SJSA1 (cell line): Measurements from ENCODE around the gene FARP1. TPM values are rescaled to one million over a fixed set of nuclear protein-coding genes. Genes with fewer than 3 reads are reported as not detected.

ENCODE experiments used
- DNase-seq, 2 experiments: peaks; one replicate each; pipeline ENCODE4 v3.0.0-alpha.2; 2015 to 2020; ENCODE audit warnings: low spot score in 2 of 2, low read depth in 1 of 2
- H3K27ac ChIP-seq: fragments of 250-450 bp; sonication (Bioruptor Pico); 2 replicates; pipeline ENCODE4 v1.5.1; 2020; ENCODE audit warnings: mild to moderate bottlenecking, moderate library complexity
- H3K27me3 ChIP-seq: fragments of 250-450 bp; sonication (Bioruptor Pico); replicated peaks from 2 replicates; pipeline ENCODE4 v1.5.1; 2020; ENCODE audit warnings: mild to moderate bottlenecking, moderate library complexity
- H3K36me3 ChIP-seq: fragments of 250-450 bp; sonication (Bioruptor Pico); 2 replicates; pipeline ENCODE4 v1.5.1; 2020; ENCODE audit warnings: mild to moderate bottlenecking
- H3K4me1 ChIP-seq: fragments of 250-450 bp; sonication (Bioruptor Pico); replicated peaks from 2 replicates; pipeline ENCODE4 v1.6.1; 2021; ENCODE audit warnings: mild to moderate bottlenecking
- H3K4me3 ChIP-seq: fragments of 250-450 bp; sonication (Bioruptor Pico); 2 replicates; pipeline ENCODE4 v1.5.1; 2020; ENCODE audit warnings: mild to moderate bottlenecking
- H3K9me3 ChIP-seq: fragments of 250-450 bp; sonication (Bioruptor Pico); replicated peaks from 2 replicates; pipeline ENCODE4 v1.5.1; 2020; ENCODE audit warnings: mild to moderate bottlenecking
- total RNA-seq: library from RNA; depleted of rRNA; stranded (reverse); fragments of >200 nt; shearing (Covaris generic); gene quantifications from 2 replicates; pipeline ENCODE4 v1.2.3, GENCODE V29; 2014

FARP1 gene
- total RNA-seq, 1 experiment from 2014 or later: 31.3 TPM

DNA sequence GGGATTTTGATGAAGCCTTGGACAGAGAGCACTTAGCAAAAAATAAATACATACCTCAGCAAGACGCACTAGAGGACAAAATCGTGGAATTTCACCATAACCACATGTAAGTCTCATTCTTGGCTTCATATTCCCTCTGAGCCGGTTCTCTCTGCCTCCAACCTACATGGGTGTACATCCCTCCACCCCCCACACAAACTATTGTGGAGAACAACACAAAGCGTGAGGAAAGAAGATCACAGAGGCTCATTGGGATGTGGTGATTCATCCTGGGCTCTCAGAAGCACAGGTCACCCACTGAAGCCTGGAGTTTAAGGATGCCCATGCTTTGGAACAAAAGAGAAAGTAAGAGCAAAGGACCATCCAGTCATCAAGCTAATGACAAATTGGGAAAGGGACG, 241.8 kb downstream of the FARP1 start:
- Histone ChIP-seq H3K27ac (0 out of 2 replicates have a peak overlapping the region, but pooled peaks have one; percentile 6), H3K9me3 (no peaks in the 10 kb centered on the region), H3K36me3 (peaks cover 33% of the 10 kb centered on the region), H3K27me3 (no peaks in the 10 kb centered on the region; the same call in 1 of the 2 replicates), H3K4me3 (no peak overlapping the region), H3K4me1 (peaks cover 12% of the 10 kb centered on the region)
- DNase-seq: peak; percentile 71 to 81

DNA sequence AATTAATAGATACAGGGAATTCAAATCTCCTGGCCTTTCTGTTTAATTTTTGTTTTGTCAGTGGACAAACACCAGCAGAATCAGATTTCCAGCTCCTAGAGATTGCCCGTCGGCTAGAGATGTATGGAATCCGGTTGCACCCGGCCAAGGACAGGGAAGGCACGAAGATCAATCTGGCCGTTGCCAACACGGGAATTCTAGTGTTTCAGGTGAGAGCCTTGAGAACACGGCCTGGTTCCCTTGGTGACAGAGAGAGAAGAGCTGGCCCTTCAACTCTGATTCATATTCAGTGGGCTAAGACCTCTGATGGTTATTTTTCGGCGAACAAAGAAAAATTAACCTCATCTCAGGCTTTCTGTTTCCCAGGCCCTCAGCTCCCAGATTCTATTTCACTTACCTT, 242.7 kb downstream of the FARP1 start:
- no peak overlapping the region for H3K27ac ChIP-seq
- no peaks in the 10 kb centered on the region for H3K9me3 ChIP-seq
- no peak overlapping the region for H3K4me3 ChIP-seq
- no peaks in the 10 kb centered on the region; the same call in 1 of the 2 replicates for H3K27me3 ChIP-seq
- H3K36me3 ChIP-seq: peaks cover 42% of the 10 kb centered on the region
- H3K4me1 ChIP-seq: peaks cover 12% of the 10 kb centered on the region
- no peak for DNase-seq

DNA sequence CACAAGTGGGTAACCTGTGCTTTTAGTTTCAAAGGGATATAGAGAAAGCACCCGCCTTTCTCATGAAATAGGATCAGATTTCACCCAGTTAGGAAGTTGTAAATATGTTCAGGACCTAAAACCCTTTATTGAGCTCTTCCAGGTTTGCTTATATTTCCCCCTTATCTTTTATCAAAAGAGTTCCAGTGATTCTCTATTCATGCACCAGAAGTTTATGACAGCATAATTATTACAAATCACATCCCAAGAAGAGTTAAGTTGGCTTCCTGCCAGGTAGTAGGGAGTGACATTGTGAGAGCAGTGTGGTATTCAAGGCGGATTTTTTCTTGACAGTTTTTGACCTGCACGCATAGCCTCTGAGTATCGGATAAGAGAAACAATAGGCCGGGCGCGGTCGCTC, 243.7 kb downstream of the FARP1 start:
- no peaks in the 10 kb centered on the region; the same call in 1 of the 2 replicates for H3K27me3 ChIP-seq
- peaks cover 47% of the 10 kb centered on the region for H3K36me3 ChIP-seq
- no peak overlapping the region for H3K4me3 ChIP-seq
- H3K27ac ChIP-seq: no peak overlapping the region
- H3K9me3 ChIP-seq: no peaks in the 10 kb centered on the region
- peaks cover 12% of the 10 kb centered on the region for H3K4me1 ChIP-seq
- DNase-seq: no peak

DNA sequence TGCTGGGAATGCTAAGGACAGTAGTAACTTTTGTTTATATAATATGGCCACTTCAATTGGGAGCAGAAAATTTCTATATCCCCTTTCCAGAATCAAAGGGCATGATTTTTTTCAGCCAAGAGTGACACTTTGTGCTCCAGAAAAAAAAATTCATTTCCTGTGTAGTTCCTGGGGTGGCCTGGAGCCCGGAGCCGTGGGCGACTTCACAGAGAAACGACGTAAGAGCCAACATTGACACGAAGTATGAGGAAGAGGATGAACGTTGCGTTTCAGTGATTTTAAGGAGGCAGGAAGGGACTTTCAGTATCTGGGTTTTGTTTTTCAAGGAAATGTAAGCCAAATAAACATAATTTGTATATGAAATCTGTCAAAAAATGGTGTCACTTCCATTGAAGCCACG, 246.4 kb downstream of the FARP1 start:
- Histone ChIP-seq H3K9me3 (no peaks in the 10 kb centered on the region), H3K27me3 (peaks cover 3% of the 10 kb centered on the region), H3K27ac (no peak overlapping the region), H3K4me3 (no peak overlapping the region), H3K36me3 (peaks cover 56% of the 10 kb centered on the region), H3K4me1 (peaks cover 10% of the 10 kb centered on the region)
- no peak for DNase-seq

DNA sequence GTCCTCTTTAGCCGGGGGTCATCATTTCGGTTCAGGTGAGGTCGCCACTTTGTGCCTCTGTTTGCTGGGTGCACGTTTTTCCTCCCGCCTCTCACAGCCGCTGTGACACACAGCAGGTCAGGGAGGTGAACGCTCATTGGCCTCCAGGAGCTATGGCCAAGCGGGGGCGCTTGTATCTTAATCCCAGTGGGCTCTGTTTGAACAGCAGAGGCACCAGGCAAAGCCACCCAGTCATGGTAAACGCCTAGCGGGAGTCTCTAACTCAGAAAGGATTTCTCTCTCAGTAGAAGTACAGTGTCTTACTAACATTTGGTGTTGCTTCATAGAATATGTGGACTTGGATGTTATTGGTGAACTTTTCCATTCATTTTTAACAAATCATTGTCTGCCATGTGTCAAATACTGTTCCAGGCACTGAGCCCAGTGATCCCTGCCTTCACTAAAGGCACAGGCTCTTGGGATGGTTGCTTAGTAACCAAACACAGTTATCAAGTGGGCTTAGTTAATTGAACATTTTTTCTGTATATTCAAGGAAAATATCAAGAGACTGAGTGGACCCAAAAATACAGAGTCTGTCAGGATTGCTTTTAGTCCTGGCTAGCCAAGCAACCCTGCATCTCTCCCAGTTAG, 247.3 kb downstream of the FARP1 start:
- Histone ChIP-seq H3K9me3 (no peaks in the 10 kb centered on the region), H3K27me3 (peaks cover 3% of the 10 kb centered on the region), H3K36me3 (peaks cover 61% of the 10 kb centered on the region), H3K27ac (no peak overlapping the region), H3K4me3 (no peak overlapping the region), H3K4me1 (peaks cover 1% of the 10 kb centered on the region; the same call in 1 of the 2 replicates)
- DNase-seq: no peak

DNA sequence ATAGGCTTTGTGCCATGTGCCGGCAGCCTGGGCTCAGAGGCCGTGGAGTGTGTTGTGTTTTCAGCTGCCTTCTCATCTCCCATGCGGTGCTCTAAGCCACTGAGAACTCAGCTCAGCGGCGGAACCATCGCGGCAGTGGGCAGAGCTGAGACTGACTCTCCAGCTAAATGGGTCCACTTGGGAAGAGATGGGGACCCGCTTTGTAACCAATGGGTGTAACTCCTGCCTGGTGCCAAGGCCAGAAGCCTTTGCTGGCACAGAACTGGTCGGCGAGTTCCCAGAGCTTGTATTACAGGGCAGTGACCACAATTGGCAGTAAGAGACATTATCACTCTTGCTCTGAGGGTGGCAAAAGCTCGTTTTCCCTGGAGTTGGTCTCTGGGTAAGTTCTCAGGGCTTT, 251.0 kb downstream of the FARP1 start:
- Histone ChIP-seq H3K9me3 (no peaks in the 10 kb centered on the region), H3K4me3 (no peak overlapping the region), H3K27ac (no peak overlapping the region), H3K27me3 (peaks cover 3% of the 10 kb centered on the region), H3K4me1 (no peaks in the 10 kb centered on the region), H3K36me3 (peaks cover 40% of the 10 kb centered on the region)
- no peak for DNase-seq

DNA sequence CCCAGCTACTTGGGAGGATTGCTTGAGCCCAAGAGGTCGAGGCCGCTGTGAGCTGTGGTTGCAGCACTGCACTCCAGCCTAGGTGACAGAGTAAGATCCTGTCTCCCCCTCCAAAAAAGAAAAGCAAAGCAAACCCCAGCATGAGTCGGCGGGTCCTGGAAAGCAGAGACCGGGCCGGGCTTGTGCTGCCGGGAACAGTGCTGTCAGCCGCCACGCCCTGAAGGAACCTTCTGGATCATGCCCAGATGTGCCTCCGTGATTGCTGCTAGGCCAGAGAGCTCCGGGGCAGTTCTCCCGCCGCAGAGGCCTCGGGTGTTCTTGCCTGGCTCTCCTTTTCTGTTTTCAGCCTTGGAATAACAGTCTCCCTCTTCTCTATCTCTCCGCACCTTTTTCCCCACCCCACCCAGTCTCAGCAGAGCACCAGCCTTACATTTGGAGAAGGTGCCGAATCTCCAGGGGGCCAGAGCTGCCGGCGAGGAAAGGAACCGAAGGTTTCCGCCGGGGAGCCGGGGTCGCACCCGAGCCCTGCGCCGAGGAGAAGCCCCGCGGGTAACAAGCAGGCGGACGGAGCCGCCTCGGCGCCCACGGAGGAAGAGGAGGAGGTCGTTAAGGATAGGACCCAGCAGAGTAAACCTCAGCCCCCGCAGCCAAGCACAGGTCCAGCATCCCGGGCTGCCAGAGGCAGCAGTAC, 252.1 kb downstream of the FARP1 start:
- DNase-seq: no peak
- H3K36me3 ChIP-seq: peaks cover 35% of the 10 kb centered on the region

DNA sequence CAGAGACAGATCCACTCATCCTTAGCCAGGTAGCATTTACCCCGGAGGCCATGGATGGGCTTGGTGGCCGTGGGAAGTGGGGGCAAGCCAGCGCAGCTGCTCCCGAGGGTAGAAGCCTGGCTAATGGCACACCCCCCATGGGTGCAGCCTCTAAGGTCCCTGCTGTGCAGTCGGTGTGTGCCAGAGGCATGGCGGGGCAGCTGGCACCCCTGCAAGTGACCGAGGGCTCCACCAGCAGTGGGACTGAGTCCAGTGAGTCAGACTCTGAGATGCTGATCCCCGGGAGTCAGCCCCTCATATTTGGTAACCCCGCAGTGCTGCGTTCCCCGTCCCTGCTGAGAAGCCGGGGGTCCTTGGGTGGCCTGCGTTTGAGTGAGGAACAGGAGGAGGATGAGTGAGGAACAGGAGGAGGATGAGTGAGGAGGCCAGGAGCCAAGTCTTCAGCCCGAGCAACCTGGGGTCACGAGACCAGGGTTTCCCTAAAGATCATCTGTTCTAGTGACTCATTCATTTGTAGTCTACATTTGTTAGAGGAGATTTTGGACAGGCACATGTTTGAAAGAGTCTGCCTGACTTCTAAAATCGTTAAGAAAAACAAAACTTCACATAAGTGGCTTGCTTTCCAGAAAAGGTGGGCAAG, 253.3 kb downstream of the FARP1 start:
- no peaks in the 10 kb centered on the region for H3K4me1 ChIP-seq
- H3K4me3 ChIP-seq: no peak overlapping the region
- DNase-seq: no peak
- H3K36me3 ChIP-seq: peaks cover 23% of the 10 kb centered on the region
- H3K9me3 ChIP-seq: no peaks in the 10 kb centered on the region
- H3K27ac ChIP-seq: no peak overlapping the region
- H3K27me3 ChIP-seq: peaks cover 8% of the 10 kb centered on the region

More for the DNA sequence above, 252.1 kb downstream of the FARP1 start:
- H3K9me3 ChIP-seq: no peaks in the 10 kb centered on the region
- H3K27ac ChIP-seq: no peak overlapping the region
- peaks cover 3% of the 10 kb centered on the region for H3K27me3 ChIP-seq
- H3K4me1 ChIP-seq: no peaks in the 10 kb centered on the region
- no peak overlapping the region for H3K4me3 ChIP-seq

DNA sequence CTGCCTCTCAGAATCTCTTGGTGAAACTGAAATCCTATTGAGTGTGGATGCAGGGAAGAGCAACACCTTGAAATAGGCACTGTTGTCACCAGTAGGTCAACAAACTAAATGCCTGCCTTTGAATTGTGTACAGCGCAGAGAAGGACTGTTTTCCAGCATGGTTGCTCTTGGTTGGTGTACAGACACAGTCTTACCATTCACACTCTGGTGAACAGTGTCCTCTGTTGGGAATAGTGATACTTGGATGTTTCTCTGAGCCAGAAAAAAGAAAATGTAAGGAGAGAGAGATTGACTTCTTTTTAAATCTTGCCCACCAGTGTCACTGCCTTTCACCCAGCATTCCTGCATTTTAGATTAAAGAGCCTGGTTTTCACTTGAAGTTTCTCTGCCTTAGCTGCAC, 254.3 kb downstream of the FARP1 start:
- Histone ChIP-seq H3K4me3 (no peak overlapping the region), H3K27me3 (peaks cover 8% of the 10 kb centered on the region), H3K36me3 (peaks cover 23% of the 10 kb centered on the region), H3K27ac (no peak overlapping the region), H3K4me1 (no peaks in the 10 kb centered on the region), H3K9me3 (no peaks in the 10 kb centered on the region)
- DNase-seq: peak in 1 of 2 experiments; percentile 18

DNA sequence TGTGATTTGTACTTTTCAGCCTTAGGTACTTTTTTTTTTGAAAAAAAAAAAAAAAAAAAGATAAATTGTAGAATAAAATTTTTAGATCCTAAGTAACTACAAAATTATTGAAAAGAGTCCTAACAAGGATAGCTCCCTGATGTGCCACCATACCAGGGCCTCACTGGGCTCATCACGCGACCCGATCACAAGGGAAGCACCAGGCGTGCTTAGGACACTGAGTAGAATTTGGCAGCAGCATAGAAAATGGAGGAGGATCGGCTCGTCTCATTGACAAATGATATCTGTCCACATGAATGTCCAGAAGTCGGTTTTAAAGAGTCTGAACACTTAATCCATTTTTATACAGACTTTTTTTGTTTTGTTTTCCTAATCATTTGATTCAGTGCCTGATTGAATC, 255.0 kb downstream of the FARP1 start:
- Histone ChIP-seq H3K9me3 (no peaks in the 10 kb centered on the region), H3K27me3 (peaks cover 7% of the 10 kb centered on the region), H3K4me1 (no peaks in the 10 kb centered on the region), H3K4me3 (no peak overlapping the region), H3K27ac (no peak overlapping the region), H3K36me3 (peaks cover 23% of the 10 kb centered on the region)
- no peak for DNase-seq

DNA sequence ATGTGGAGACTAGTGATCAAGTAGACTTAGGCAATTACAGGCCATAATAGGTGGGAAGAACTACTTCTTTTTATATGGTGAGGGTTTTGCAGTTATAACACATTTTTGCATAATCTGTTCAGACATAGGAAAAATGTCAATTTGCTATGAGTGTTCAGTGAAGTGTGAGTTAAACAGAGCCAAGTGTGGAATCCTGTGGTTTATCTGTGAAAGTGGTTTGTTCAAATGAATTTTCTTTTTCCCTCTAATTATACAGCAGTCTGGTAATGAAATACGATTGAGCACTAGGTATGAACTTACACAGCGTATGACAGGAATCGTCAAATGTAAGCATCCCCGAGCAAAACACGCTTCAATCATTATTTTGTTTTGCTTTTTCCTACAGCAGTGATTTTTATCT, 255.7 kb downstream of the FARP1 start:
- Histone ChIP-seq H3K27me3 (peaks cover 5% of the 10 kb centered on the region; the same call in 1 of the 2 replicates), H3K27ac (no peak overlapping the region), H3K36me3 (peaks cover 20% of the 10 kb centered on the region), H3K4me3 (no peak overlapping the region), H3K9me3 (no peaks in the 10 kb centered on the region), H3K4me1 (no peaks in the 10 kb centered on the region)
- DNase-seq: no peak

DNA sequence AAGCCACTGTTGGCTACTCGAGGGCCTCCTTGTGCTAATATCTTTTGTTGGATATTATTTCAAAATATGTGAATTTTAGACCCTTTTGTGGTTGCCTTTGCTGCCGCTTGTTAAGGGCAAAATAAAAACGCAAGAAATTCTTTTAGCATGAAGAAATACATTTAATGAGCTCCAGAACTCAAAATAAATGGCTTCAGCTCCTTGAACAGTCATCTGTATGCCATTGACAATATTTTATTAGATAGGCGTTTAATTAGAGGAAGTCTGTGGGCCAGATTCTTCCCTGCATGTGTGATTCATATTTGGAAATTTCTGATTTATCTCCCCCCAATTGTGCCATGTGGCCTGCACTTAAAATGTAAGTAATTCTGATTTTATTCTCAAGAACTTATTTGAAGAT, 256.9 kb downstream of the FARP1 start:
- Histone ChIP-seq H3K9me3 (no peaks in the 10 kb centered on the region), H3K36me3 (peaks cover 13% of the 10 kb centered on the region), H3K27ac (no peak overlapping the region), H3K27me3 (peaks cover 5% of the 10 kb centered on the region; the same call in 1 of the 2 replicates), H3K4me3 (no peak overlapping the region), H3K4me1 (no peaks in the 10 kb centered on the region)
- no peak for DNase-seq

DNA sequence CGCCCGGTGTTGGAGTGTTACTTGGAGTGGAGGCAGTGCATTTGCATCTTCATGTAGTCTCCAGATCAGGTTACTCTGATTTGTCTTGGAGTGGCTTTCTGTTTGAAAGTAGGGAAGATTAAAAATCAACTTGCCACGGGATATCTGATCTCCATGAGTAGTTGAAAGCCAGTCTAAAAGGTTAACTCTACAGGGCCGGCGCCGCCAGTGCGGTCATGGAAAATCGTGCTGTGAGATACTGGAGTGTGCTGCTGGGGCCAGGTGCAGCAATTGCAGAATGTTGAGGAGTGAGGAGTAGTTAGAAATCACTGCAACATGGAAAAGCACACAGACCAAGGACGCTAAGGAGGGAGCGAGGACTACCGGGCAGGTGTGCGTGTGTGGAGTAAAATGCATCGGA, 259.0 kb downstream of the FARP1 start:
- H3K27me3 ChIP-seq: peaks cover 8% of the 10 kb centered on the region; the same call in 1 of the 2 replicates
- H3K4me1 ChIP-seq: no peaks in the 10 kb centered on the region
- H3K36me3 ChIP-seq: peaks cover 2% of the 10 kb centered on the region; the same call in 1 of the 2 replicates
- no peak overlapping the region for H3K27ac ChIP-seq
- no peak overlapping the region for H3K4me3 ChIP-seq
- DNase-seq: no peak
- H3K9me3 ChIP-seq: no peaks in the 10 kb centered on the region

DNA sequence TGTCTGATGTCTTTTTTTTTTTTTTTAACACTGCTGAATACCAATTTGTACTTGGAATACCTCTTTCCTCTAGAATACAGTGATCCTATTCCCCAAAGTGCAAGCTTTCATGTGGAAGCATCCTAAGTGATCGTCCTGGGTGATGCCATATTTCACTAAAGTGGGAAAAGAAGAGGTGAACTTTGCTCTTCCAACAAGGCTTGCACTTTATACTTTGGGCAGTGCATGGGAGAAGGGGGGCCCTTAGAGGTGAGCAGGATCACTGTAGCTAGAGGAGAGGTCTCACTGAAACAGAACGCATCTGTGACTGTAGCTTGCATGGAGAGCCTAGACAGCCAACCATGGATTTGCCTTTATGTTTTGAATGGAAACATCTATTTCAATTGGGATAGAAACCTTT, 260.2 kb downstream of the FARP1 start:
- H3K4me1 ChIP-seq: no peaks in the 10 kb centered on the region

More for the DNA sequence above, 260.2 kb downstream of the FARP1 start:
- H3K9me3 ChIP-seq: no peaks in the 10 kb centered on the region
- no peak overlapping the region for H3K4me3 ChIP-seq
- no peak for DNase-seq
- no peaks in the 10 kb centered on the region for H3K36me3 ChIP-seq
- no peak overlapping the region for H3K27ac ChIP-seq
- 0 out of 2 replicates have a peak, but pooled peaks cover 8% of the 10 kb centered on the region for H3K27me3 ChIP-seq
